ENCODE results near the gene CTAGE8.
"Not testable (repeated sequence)": the region's sequence is repeated elsewhere in the genome, so short reads cannot be mapped to it uniquely, and the experiment has no call there.

CTAGE8 gene

GRCh38 chr7:144283716-144284115 is 14.6 kb upstream of the CTAGE8 start:
- H3K27ac ChIP-seq; H3K4me1 ChIP-seq; H3K36me3 ChIP-seq; DNase-seq; H3K27me3 ChIP-seq; intact Hi-C loops (cut with DNase I; ENCODE audit: low total_unique reads); H3K9me3 ChIP-seq; H3K4me3 ChIP-seq: not testable (repeated sequence)

GRCh38 chr7:144282490-144282889 is 13.4 kb upstream of the CTAGE8 start:
- not testable (repeated sequence) for DNase-seq

GRCh38 chr7:144281981-144282380 is 12.9 kb upstream of the CTAGE8 start:
- H3K4me1 ChIP-seq; H3K9me3 ChIP-seq; H3K27me3 ChIP-seq; DNase-seq; H3K4me3 ChIP-seq; H3K36me3 ChIP-seq; H3K27ac ChIP-seq; intact Hi-C loops (cut with DNase I; ENCODE audit: low total_unique reads): not testable (repeated sequence)

More at GRCh38 chr7:144282490-144282889, 13.4 kb upstream of the CTAGE8 start:
- H3K4me1 ChIP-seq; H3K9me3 ChIP-seq; H3K36me3 ChIP-seq; H3K27me3 ChIP-seq; H3K27ac ChIP-seq; intact Hi-C loops (cut with DNase I; ENCODE audit: low total_unique reads); H3K4me3 ChIP-seq: not testable (repeated sequence)

- intact Hi-C loops (cut with DNase I; ENCODE audit: low total_unique reads): not testable (repeated sequence)
Measured at GRCh38 chr7:144280010-144280409, 10.9 kb upstream of the CTAGE8 start.

GRCh38 chr7:144275281-144275680 is 6.2 kb upstream of the CTAGE8 start:
- H3K27ac ChIP-seq; H3K4me1 ChIP-seq; H3K36me3 ChIP-seq; H3K4me3 ChIP-seq; DNase-seq; H3K27me3 ChIP-seq; H3K9me3 ChIP-seq; intact Hi-C loops (cut with DNase I; ENCODE audit: low total_unique reads): not testable (repeated sequence)

More at GRCh38 chr7:144280010-144280409, 10.9 kb upstream of the CTAGE8 start:
- not testable (repeated sequence) for H3K27ac ChIP-seq, DNase-seq, H3K27me3 ChIP-seq, H3K4me3 ChIP-seq, H3K4me1 ChIP-seq, H3K9me3 ChIP-seq, H3K36me3 ChIP-seq

- H3K9me3 ChIP-seq; H3K36me3 ChIP-seq; H3K4me3 ChIP-seq; intact Hi-C loops (cut with DNase I; ENCODE audit: low total_unique reads); H3K27ac ChIP-seq; H3K27me3 ChIP-seq; DNase-seq; H3K4me1 ChIP-seq: not testable (repeated sequence)
Measured at GRCh38 chr7:144264692-144265091, 4.4 kb downstream of the CTAGE8 start, which contains the start of gene OR2A7. Gene OR2A7, minus strand, starts transcription at chr7:144264792. Its CDS starts 5,164 bp downstream, at chr7:144259628.

GRCh38 chr7:144262128-144262527 is 7.0 kb downstream of the CTAGE8 start:
- H3K27me3 ChIP-seq; H3K27ac ChIP-seq; DNase-seq; H3K9me3 ChIP-seq; H3K4me3 ChIP-seq; H3K36me3 ChIP-seq; intact Hi-C loops (cut with DNase I; ENCODE audit: low total_unique reads); H3K4me1 ChIP-seq: not testable (repeated sequence)

GRCh38 chr7:144259067-144259466 is 10.0 kb downstream of the CTAGE8 start:
- H3K4me3 ChIP-seq; DNase-seq; intact Hi-C loops (cut with DNase I; ENCODE audit: low total_unique reads); H3K36me3 ChIP-seq; H3K27ac ChIP-seq; H3K27me3 ChIP-seq; H3K9me3 ChIP-seq; H3K4me1 ChIP-seq: not testable (repeated sequence)

- DNase-seq: no peak
- H3K27me3 ChIP-seq: no peaks in the 10 kb centered on the region
- H3K4me1 ChIP-seq: no peaks in the 10 kb centered on the region
- no peak for TF ChIP-seq CTCF (IDR thresholded peaks at IDR 0.05)
- no peaks in the 10 kb centered on the region for H3K9me3 ChIP-seq
- intact Hi-C loops (cut with DNase I; ENCODE audit: low total_unique reads): no loop called here
- H3K4me3 ChIP-seq: no peak overlapping the region
- H3K36me3 ChIP-seq: no peaks in the 10 kb centered on the region
- H3K27ac ChIP-seq: no peak overlapping the region
Measured at GRCh38 chr7:144256112-144256511, 13.0 kb downstream of the CTAGE8 start.

- Histone ChIP-seq H3K4me1 (no peaks in the 10 kb centered on the region), H3K36me3 (no peaks in the 10 kb centered on the region), H3K4me3 (no peak overlapping the region), H3K9me3 (no peaks in the 10 kb centered on the region), H3K27me3 (no peaks in the 10 kb centered on the region), H3K27ac (no peak overlapping the region)
- TF ChIP-seq CTCF (IDR thresholded peaks at IDR 0.05): no peak
- DNase-seq: no peak
- intact Hi-C loops (cut with DNase I; ENCODE audit: low total_unique reads): no loop called here
Measured at GRCh38 chr7:144255471-144255897, 13.6 kb downstream of the CTAGE8 start.

- H3K9me3 ChIP-seq; H3K4me1 ChIP-seq; intact Hi-C loops (cut with DNase I; ENCODE audit: low total_unique reads); H3K36me3 ChIP-seq; H3K4me3 ChIP-seq; H3K27ac ChIP-seq; DNase-seq; H3K27me3 ChIP-seq: not testable (repeated sequence)
Measured at GRCh38 chr7:144252307-144252706, 16.8 kb downstream of the CTAGE8 start.

GRCh38 chr7:144247674-144248330 is 21.3 kb downstream of the CTAGE8 start:
- H3K4me3 ChIP-seq: not testable (repeated sequence)

GRCh38 chr7:144246967-144247366 is 22.1 kb downstream of the CTAGE8 start:
- H3K9me3 ChIP-seq; H3K36me3 ChIP-seq; H3K4me1 ChIP-seq; H3K4me3 ChIP-seq; intact Hi-C loops (cut with DNase I; ENCODE audit: low total_unique reads); H3K27me3 ChIP-seq; DNase-seq; H3K27ac ChIP-seq: not testable (repeated sequence)

More at GRCh38 chr7:144247674-144248330, 21.3 kb downstream of the CTAGE8 start:
- H3K27ac ChIP-seq; H3K9me3 ChIP-seq; intact Hi-C loops (cut with DNase I; ENCODE audit: low total_unique reads); H3K27me3 ChIP-seq; H3K4me1 ChIP-seq; H3K36me3 ChIP-seq; DNase-seq: not testable (repeated sequence)

All from tibial artery (tissue), 4 donors.